HL-60/S4 treated with retinoic acid at 250 ng/mL for 4 days and 3 days (cell line): Measurements from ENCODE around the gene CPLANE2.
"Not testable (repeated sequence)": the region's sequence is repeated elsewhere in the genome, so short reads cannot be mapped to it uniquely, and the experiment has no call there.

Experiments used
- in situ Hi-C: fragments of 300-500 bp; cut with MboI; formaldehyde crosslinking; loops from 2 replicates; pipeline ENCODE4 v1.7.0; 2022; ENCODE audit warnings: low sequenced_read_pairs

CPLANE2 gene

GRCh38 chr1:16236511-16237342, at the start of gene CPLANE2:
CPLANE2 (minus strand) TSS chr1:16237183; CDS start chr1:16236742, 441 bp downstream.
- in situ Hi-C loops: no loop called here

GRCh38 chr1:16286122-16286521, 49.1 kb upstream of the CPLANE2 start:
- in situ Hi-C loops: no loop called here

DNA sequence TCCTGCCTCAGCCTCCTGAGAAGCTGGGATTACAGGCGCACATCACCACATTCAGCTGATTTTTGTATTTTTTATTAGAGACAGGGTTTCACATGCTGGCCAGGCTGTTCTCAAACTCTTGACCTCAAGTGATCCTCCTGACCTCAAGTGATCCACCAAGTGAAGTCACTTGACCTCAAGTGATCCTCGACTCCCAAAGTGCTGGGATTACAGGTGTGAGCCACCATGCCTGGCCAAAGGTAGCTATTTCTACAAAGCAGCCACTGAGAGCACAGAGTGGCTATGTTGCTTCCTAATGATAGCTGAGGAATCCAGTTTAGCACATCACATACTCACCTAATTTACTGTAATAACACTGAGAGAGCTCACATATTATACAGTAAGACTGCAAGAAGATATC, 44.8 kb upstream of the CPLANE2 start:
- in situ Hi-C loops: no loop called here

- in situ Hi-C loops: no loop called here
These were observed 42.2 kb upstream of the CPLANE2 start for GRCh38 chr1:16279186-16279585.

DNA sequence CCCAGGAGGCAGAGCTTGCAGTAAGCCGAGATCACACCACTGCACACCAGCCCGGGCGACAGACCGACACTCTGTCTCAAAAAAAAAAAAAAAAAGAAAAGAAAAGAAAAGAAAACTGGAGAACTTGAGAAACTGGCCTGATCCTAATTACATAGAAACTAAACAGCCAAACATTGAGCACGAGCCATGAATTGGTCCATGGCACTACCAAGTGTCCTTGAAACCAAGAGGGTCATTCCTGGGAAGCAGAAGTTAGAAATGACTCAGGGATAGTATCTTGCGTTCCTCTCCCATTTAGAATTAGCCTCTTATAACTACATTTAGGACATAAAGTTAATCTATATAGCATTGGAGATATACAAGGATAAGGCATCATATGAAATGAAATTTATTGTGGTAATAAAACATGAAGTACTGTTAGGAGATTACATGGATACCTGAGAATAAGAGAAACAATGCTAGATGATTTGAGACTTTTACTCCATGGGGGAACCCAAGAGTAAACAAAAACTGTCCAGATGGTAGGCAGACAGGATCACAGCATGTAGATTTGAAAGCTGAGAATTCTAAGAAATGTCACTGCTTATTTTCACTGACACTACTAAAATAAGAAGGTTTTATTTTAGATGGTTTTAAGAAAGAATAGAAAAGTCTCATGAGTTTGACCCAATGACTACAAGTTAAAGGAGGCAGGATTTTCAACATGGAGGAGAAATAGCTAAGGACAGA, 39.5 kb upstream of the CPLANE2 start:
- in situ Hi-C loops: no loop called here

- in situ Hi-C loops: no loop called here
These were observed 38.6 kb upstream of the CPLANE2 start for GRCh38 chr1:16275591-16275990.

DNA sequence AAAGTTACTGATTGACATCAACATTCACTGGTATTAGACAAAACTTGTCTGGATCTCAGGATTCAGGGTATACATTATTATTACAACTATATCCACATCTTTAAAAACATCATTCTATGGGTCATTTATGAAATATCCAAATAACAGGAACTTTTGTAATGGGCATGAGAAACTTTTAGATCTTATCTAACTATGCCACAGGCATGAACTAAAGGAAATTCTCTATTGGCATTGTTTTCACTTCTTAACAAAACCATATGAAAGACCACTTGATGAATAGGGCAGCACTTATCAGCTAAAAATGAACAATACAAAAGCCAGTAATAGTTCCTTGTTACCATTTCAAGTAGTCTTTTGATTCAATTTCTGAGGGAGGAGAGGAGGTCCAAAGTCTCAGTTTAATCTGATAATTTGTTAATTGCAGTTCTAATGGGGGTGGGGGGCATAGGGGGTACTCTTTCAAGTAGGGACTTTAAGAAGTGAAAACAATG, 30.8 kb upstream of the CPLANE2 start:
- in situ Hi-C loops: no loop called here

GRCh38 chr1:16266411-16267118, 29.6 kb upstream of the CPLANE2 start:
- in situ Hi-C loops: no loop called here

DNA sequence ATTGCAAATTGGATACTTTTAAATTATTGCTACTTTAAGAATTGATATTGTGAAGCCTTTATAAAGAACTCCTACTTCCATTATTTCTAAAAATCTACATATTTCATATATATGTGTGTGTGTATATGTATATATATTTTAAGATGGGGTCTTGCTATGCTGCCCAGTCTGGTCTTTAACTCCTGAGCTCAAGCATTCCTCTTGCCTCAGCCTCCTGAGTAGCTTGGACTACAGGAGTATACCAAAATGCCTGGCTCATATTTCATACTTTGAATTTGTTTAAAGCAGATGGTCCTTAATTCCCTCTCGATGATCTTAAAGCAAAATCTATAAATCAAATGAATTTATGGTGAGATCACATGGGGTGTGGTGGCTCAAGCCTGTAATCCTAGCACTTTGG, 25.1 kb upstream of the CPLANE2 start:
- in situ Hi-C loops: no loop called here

DNA sequence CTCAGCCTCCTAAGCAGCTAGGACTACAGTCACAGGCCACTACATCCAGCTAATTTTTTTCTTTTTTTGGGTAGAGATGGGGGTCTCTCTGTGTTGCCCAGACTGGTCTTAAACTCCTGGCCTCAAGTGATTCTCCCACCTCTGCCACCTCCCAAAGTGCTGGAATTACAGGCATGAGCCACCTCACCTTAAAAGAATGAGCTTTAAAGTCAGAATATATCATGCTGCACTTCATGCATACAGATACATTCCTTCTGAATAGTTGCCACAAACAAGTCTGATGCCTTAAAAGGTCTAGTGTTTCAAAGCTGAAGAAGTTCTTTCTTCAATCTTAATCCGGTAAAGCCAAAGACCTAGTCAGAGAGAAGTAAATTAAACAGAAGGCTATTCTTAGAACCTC, 23.8 kb upstream of the CPLANE2 start:
- in situ Hi-C loops: no loop called here

GRCh38 chr1:16258591-16259135, 21.7 kb upstream of the CPLANE2 start:
- in situ Hi-C loops: no loop called here

DNA sequence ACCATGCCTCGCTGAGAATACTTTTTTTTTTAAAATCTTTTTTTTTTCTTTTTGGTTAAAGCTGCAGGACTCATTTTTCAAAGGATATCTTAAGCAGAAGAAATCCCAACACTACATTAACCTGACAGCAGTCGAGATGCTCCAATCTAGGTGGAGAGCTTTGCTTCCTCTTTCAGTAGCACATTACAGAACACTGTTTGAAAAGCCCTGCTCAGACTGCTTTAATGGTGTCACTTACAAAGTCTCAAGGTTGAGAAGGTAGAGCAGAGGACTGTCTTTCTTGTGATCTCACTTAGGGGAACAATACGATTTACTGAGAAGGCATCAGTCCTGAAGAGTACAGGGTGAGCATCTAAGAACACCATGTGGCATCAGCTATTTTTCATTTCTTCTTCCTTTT, 21.0 kb upstream of the CPLANE2 start:
- in situ Hi-C loops: no loop called here

DNA sequence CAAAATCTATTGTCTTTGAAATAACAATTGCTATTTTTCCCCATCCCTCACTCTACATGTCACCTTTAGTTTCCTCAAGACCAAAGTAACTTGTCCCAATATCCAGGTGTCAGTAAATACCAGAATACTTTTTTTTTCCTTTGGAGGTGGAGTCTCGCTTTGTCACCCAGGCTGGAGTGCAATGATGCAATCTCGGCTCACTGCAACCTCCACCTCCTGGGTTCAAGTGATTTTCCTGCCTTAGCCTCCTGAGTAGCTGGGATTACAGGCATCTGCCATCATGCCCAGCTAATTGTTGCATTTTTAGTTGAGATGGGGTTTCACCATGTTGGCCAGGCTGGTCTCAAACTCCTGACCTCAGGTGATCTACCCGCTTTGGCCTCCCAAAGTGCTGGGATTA, 20.6 kb upstream of the CPLANE2 start:
- in situ Hi-C loops: not testable (repeated sequence)

- in situ Hi-C loops: no loop called here
These were observed 19.5 kb upstream of the CPLANE2 start for GRCh38 chr1:16256478-16256877.

DNA sequence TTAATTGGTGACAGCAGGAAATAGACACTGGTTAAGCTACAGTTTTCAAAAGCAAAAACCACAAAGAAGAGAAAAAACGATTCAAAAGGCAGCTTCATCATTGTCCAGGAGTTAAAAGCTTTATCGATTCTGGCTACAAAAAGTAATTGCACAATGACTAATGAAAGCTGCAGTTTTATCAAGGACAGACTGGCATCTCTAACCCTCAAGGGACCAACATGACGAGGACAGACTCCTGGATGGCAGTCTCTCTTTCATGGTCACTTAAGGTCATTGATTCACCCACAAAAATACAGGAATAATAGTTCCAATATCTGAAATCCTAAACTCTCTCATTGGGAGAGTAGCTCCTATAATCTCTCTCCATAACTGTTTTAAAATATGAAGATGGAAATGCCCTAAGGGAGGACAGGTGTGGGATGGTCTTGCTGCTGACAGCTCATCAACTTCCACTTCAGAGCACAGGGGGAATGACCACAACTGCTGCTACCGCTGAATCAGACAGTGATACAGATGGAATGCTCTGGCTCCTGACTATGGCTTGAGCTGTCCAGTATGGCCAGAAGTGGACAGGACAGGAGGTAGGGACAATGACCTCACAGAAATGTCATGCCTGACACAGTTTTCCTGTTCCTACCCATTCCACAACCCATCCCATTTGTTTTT, 17.4 kb upstream of the CPLANE2 start:
- in situ Hi-C loops: no loop called here

DNA sequence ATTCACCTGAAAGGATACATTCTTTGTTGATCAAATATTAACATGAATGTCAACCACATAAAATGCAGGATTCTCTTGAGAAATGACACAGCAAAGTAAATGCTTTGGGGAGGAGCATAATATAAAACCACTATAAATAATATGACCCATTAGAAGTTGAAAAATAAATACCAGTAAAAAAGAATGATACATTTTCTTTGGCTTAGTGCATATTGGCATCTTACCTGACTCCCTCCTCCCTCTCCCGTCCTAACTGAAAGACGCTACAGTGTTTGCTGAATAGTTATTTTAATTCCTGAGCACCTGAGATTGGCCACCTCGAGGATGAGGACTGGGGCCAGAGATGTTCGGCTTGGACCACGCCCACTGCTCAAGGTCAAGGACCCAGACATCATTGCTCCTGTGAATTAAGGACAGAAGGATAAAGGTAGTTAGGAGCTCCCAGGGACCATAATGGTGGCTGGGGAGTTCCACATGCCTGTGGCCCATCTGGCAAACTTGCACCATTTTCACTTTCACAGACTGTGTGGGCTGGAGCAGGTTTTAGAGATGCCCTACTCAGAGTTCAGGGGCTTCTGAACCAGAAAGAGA, 16.4 kb upstream of the CPLANE2 start:
- in situ Hi-C loops: no loop called here

DNA sequence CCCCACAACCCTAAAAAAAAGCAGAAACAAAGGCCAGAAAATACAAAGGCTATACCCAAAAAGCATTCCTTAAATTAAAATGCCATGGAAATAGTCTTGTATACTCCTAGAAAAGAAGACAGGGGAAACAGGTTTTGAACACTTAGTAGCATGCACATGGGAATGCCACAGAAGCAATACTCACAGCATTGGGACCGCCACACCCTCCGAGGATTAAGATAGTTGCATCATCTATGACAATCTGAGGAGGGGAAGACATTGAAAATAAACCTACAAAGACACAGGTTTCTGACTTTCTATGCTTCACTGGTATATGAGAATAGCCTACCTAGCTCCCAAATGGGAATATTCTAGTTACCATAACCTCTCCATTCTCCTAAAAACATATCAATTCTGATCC, 15.9 kb upstream of the CPLANE2 start:
- in situ Hi-C loops: no loop called here

DNA sequence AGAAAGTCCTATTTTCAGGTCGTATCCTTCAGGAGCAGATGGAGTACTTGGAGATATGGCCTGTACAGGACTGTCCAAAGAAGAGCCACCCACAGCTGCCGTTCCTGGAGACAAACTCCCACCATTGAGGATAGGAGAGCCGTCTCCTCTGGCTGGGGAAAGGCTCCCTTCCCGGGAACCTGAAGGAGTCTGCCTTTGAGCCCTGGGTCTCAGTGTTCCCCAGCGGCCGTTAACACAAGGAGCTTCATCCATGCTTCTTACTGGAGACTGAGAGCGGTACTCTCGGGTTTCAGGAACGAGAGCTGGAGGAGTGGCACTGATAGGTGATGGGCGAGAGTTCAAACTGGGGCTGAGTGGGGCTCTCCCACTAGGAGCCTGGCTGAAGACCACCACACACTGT, 14.4 kb upstream of the CPLANE2 start:
- in situ Hi-C loops: no loop called here

DNA sequence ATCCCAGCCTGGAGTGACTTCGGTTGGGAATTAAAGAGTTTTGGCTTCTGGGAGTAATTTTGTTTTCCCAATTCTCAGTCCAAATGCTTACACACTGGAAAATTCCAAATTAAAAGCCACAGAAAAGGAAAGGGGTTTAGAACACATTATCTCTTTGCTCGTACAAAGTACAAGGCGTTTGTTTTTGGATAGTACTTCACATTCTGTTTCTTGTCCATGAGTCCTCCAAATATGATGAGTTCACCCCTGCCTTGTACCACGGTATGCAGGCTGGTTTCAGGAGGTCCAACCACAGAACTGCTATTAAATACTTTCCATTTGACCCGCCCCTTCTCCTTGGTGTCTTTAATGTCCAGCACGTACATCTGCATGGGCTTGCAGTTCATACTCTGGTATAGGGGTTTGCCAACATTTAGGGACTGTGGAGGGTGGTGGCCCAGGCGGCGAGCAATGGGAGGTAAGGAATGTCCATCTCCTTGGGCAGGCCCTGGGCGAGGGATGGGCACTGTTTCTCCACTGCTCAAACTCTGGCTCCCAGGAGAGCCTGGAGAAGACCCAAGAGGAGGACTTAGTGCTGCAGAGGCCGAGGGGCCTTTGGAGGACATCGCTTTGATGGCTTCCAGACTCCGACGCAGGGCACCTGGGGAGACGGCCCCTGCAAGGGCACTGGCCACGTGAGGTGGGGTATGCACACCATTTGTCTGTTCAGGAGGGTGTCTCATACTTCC, 13.7 kb upstream of the CPLANE2 start:
- in situ Hi-C loops: no loop called here
